Measurements from ENCODE around the gene SETD6. TPM values are rescaled to one million over a fixed set of nuclear protein-coding genes. Genes with fewer than 3 reads are reported as not detected.

SETD6 gene
- total and polyA plus RNA-seq, 9 of the 15 experiments (the other 6 are each of a cell fraction or from before 2014, with no cell fraction given): 9.2 to 40.9 (median 19.8) TPM

DNA sequence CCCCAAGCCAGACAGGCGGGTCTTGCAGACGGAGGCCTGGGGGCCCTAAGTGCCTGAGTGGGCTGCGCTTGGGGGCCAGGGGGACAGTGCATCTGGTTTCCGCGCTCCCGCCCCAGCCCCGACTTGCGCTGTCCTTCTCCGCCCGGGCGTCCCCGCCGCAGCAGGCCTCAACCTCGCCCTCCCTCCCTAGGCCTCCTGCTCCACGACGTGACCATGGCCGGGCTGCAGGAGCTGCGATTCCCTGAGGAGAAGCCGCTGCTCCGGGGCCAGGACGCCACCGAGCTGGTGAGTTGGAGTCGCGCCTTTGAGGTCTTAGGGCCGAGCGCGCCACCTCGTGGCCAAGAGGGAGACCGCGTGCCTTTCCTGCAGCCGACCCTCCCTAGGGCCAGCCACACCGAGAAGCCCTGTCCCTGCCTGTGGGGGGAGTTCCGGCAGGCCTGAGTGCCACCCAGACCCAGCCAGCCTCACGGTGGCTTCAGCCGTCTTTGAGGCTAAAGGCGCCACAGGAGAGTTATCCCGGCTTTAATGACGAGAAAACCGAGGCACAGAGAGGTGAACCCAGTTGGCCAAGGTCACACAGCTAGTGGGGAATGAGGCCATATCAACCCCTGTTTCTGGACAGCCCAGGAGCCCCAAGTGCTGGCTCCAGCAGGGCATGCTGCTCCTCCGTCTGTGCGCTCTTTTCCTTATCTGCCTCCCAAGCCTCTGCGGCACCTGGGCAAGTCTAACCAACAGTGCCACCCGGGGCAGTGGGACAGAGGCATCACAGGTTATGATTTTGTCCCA is 27.6 kb upstream of the SETD6 start (continued):
- TF ChIP-seq GATAD2B (IDR thresholded peaks at IDR 0.05; ENCODE audit: borderline replicate concordance): no peak
- TF ChIP-seq SMARCA5 (IDR thresholded peaks at IDR 0.05): peak; percentile 64; the same call in 1 of the 2 replicates
- TF ChIP-seq STAG1 (CRISPR knock-in tag; IDR thresholded peaks at IDR 0.05; ENCODE audit: borderline replicate concordance): peak; percentile 86; the same call in 1 of the 2 replicates
- no peak for TF ChIP-seq SMARCA4 (IDR thresholded peaks at IDR 0.05)
- TF ChIP-seq, protein P1, sequence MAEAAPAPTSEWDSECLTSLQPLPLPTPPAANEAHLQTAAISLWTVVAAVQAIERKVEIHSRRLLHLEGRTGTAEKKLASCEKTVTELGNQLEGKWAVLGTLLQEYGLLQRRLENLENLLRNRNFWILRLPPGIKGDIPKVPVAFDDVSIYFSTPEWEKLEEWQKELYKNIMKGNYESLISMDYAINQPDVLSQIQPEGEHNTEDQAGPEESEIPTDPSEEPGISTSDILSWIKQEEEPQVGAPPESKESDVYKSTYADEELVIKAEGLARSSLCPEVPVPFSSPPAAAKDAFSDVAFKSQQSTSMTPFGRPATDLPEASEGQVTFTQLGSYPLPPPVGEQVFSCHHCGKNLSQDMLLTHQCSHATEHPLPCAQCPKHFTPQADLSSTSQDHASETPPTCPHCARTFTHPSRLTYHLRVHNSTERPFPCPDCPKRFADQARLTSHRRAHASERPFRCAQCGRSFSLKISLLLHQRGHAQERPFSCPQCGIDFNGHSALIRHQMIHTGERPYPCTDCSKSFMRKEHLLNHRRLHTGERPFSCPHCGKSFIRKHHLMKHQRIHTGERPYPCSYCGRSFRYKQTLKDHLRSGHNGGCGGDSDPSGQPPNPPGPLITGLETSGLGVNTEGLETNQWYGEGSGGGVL (CRISPR knock-in tag; IDR thresholded peaks at IDR 0.05): no peak
- no peak for TF ChIP-seq ILK (tag; IDR thresholded peaks at IDR 0.05; ENCODE audit: borderline replicate concordance, low read depth)
- peak; percentile 60 for TF ChIP-seq FIP1L1 (IDR thresholded peaks at IDR 0.05; ENCODE audit: low read depth, low read length, poor library complexity, severe bottlenecking)
- no peak for TF ChIP-seq ZNF253 (CRISPR knock-in tag; conservative IDR thresholded peaks at IDR 0.05)
- no peak for TF ChIP-seq TGIF2 (CRISPR knock-in tag; IDR thresholded peaks at IDR 0.05)
- TF ChIP-seq, protein P2, sequence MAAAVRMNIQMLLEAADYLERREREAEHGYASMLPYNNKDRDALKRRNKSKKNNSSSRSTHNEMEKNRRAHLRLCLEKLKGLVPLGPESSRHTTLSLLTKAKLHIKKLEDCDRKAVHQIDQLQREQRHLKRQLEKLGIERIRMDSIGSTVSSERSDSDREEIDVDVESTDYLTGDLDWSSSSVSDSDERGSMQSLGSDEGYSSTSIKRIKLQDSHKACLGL (CRISPR knock-in tag; IDR thresholded peaks at IDR 0.05; ENCODE audit: borderline replicate concordance, poor library complexity, severe bottlenecking): no peak
- TF ChIP-seq CREM (IDR thresholded peaks at IDR 0.05; ENCODE audit: low read depth): peak; percentile 57; the same call in 1 of the 2 replicates
- no peak for TF ChIP-seq SLC30A9 (CRISPR knock-in tag; IDR thresholded peaks at IDR 0.05)
- TF ChIP-seq ZNF77 (CRISPR knock-in tag; IDR thresholded peaks at IDR 0.05): no peak
- TF ChIP-seq TEAD4 (IDR thresholded peaks at IDR 0.05; ENCODE audit: low read length): no peak
- peak; percentile 47; the same call in 1 of the 2 replicates for TF ChIP-seq TEAD4 (CRISPR knock-in tag; IDR thresholded peaks at IDR 0.05; ENCODE audit: borderline replicate concordance)
- TF ChIP-seq GTF2E2 (tag; IDR thresholded peaks at IDR 0.05): no peak
- TF ChIP-seq, protein P3, sequence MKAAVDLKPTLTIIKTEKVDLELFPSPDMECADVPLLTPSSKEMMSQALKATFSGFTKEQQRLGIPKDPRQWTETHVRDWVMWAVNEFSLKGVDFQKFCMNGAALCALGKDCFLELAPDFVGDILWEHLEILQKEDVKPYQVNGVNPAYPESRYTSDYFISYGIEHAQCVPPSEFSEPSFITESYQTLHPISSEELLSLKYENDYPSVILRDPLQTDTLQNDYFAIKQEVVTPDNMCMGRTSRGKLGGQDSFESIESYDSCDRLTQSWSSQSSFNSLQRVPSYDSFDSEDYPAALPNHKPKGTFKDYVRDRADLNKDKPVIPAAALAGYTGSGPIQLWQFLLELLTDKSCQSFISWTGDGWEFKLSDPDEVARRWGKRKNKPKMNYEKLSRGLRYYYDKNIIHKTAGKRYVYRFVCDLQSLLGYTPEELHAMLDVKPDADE (conservative IDR thresholded peaks at IDR 0.05; ENCODE audit: control insufficient read depth, low read depth, low read length): no peak
- TF ChIP-seq SRF (CRISPR knock-in tag; IDR thresholded peaks at IDR 0.05): 0 out of 4 replicates have a peak, but pooled peaks of 1 of the 2 experiments have one; percentile 58
- TF ChIP-seq SMAD4 (CRISPR knock-in tag; conservative IDR thresholded peaks at IDR 0.05): no peak
- TF ChIP-seq RBM34 (IDR thresholded peaks at IDR 0.05; ENCODE audit: borderline replicate concordance, insufficient read depth, low read length): no peak
- TF ChIP-seq PYGO2 (tag; IDR thresholded peaks at IDR 0.05): no peak
- TF ChIP-seq MAZ (CRISPR knock-in tag; conservative IDR thresholded peaks at IDR 0.05 in 1 of 2, IDR thresholded peaks at IDR 0.05 in 1 of 2): peak in 1 of 2 experiments; percentile 72; a peak in 2 of 4 replicates
- no peak for TF ChIP-seq NCOA2 (IDR thresholded peaks at IDR 0.05; ENCODE audit: partially characterized antibody in 2 of 2)
- no peak for TF ChIP-seq NFATC3 (IDR thresholded peaks at IDR 0.05)
- TF ChIP-seq, protein P4, sequence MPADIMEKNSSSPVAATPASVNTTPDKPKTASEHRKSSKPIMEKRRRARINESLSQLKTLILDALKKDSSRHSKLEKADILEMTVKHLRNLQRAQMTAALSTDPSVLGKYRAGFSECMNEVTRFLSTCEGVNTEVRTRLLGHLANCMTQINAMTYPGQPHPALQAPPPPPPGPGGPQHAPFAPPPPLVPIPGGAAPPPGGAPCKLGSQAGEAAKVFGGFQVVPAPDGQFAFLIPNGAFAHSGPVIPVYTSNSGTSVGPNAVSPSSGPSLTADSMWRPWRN (IDR thresholded peaks at IDR 0.05; ENCODE audit: low read depth): no peak
